Esophagus muscularis mucosa (tissue), 4 donors: ENCODE results near the gene GAGE1. TPM values are rescaled to one million over a fixed set of nuclear protein-coding genes. Genes with fewer than 3 reads are reported as not detected.

ENCODE experiments used
- DNase-seq: peaks from one replicate; pipeline ENCODE4 v3.0.0-alpha.2; 2017; ENCODE audit errors: extremely low spot score
- H3K27ac ChIP-seq, 4 donors: fragments of 200-600 bp; sonication (generic); replicated peaks in 1 of 4; 1 replicate in 3 of 4; 2 replicates in 1 of 4; pipeline ENCODE4 v1.5.1; 2016 to 2019; ENCODE audit warnings: mild to moderate bottlenecking in 1 of 4
- H3K27me3 ChIP-seq, 4 donors: fragments of 200-600 bp; sonication (generic); one replicate each; pipeline versions ENCODE4 v1.5.1 to v1.6.0; 2016 to 2019
- H3K36me3 ChIP-seq, 4 donors: fragments of 200-600 bp; sonication (generic); one replicate each; pipeline ENCODE4 v1.5.1; 2016 to 2019
- H3K4me1 ChIP-seq, 4 donors: fragments of 200-600 bp; sonication (generic); one replicate each; pipeline ENCODE4 v1.5.1; 2016 to 2019
- H3K4me3 ChIP-seq, 4 donors: fragments of 200-600 bp; sonication (generic); 1 replicate in 2 of 4; 2 replicates in 2 of 4; pipeline ENCODE4 v1.5.1; 2016 to 2019; ENCODE audit warnings: mild to moderate bottlenecking in 4 of 4, moderate library complexity in 1 of 4
- H3K9me3 ChIP-seq, 4 donors: fragments of 200-600 bp; sonication (generic); 1 replicate in 3 of 4; 2 replicates in 1 of 4; pipeline ENCODE4 v1.5.1; 2016 to 2019
- EP300 ChIP-seq: sonication (generic); formaldehyde crosslinking; IDR thresholded peaks from one replicate; pipeline ENCODE4 v1.6.1; 2017; ENCODE audit warnings: antibody characterized with exemption
- POLR2A ChIP-seq: fragments of 450-650 bp; IDR thresholded peaks from one replicate; pipeline ENCODE4 v1.6.1; 2017; ENCODE audit warnings: antibody characterized with exemption, moderate library complexity, mild to moderate bottlenecking, low read depth
- POLR2AphosphoS5 ChIP-seq, 2 donors: sonication (generic); formaldehyde crosslinking; IDR thresholded peaks; one replicate each; pipeline ENCODE4 v1.6.1; 2017; ENCODE audit warnings: antibody characterized with exemption in 2 of 2
- WGBS: methylation state at CpG from one replicate; pipeline ENCODE4 v1.1.5; 2018; 5-methylcytosine and 5-hydroxymethylcytosine counted together
- intact Hi-C: fragments of 100-400 bp; cut with DNase I; formaldehyde crosslinking; loops from one replicate; pipeline ENCODE4 v1.15.1; 2023
- total RNA-seq, 4 donors: library from RNA; depleted of rRNA; stranded (reverse); fragments of >200 nt; gene quantifications; one replicate each; pipeline versions ENCODE4 v1.1.0 to v1.2.1, GENCODE V29; 2016
- TF ChIP-seq, protein P1 (sequence below), 3 experiments: fragments of 200-600 bp in 2 of 3; fragments of 450-650 bp in 1 of 3; sonication (generic) in 2 of 3; IDR thresholded peaks; one replicate each; pipeline ENCODE4 v1.5.1; 2017 to 2019; ENCODE audit warnings: antibody characterized with exemption in 3 of 3, mild to moderate bottlenecking in 2 of 3, moderate library complexity in 1 of 3

Gene GAGE1
- total RNA-seq, 4 donors from 2014 or later = not detected

DNA sequence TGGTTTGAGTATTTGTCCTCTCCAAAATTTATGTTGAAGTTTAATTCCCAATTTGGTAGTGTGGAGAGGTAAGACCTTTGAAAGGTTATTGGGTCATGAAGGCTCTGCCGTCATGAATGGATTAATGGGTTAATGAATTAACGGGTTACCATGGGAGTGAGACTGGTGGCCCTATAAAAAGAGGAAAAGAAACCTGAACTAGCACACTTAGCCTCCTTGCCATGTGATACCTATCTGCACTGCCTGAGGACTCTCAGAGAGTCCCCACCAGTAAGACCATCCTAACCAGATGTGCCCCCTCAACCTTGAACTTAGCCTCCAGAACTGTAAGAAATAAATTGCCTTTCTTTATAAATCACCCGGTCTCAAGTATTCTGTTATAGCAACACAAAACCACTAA, 57.7 kb downstream of the GAGE1 start:
- Histone ChIP-seq H3K4me3 (no peak overlapping the region), H3K9me3 (no peaks in the 10 kb centered on the region), H3K27me3 (no peaks in the 10 kb centered on the region), H3K27ac (no peak overlapping the region), H3K36me3 (no peaks in the 10 kb centered on the region), H3K4me1 (no peaks in the 10 kb centered on the region)
- intact Hi-C loops = no loop called here
- 67% methylated on average over 3 of the region's 3 CpGs for WGBS
- DNase-seq = no peak
- TF ChIP-seq POLR2A = no peak
- TF ChIP-seq, protein P1, sequence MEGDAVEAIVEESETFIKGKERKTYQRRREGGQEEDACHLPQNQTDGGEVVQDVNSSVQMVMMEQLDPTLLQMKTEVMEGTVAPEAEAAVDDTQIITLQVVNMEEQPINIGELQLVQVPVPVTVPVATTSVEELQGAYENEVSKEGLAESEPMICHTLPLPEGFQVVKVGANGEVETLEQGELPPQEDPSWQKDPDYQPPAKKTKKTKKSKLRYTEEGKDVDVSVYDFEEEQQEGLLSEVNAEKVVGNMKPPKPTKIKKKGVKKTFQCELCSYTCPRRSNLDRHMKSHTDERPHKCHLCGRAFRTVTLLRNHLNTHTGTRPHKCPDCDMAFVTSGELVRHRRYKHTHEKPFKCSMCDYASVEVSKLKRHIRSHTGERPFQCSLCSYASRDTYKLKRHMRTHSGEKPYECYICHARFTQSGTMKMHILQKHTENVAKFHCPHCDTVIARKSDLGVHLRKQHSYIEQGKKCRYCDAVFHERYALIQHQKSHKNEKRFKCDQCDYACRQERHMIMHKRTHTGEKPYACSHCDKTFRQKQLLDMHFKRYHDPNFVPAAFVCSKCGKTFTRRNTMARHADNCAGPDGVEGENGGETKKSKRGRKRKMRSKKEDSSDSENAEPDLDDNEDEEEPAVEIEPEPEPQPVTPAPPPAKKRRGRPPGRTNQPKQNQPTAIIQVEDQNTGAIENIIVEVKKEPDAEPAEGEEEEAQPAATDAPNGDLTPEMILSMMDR (IDR thresholded peaks at IDR 0.05) = no peak
- TF ChIP-seq POLR2AphosphoS5 (IDR thresholded peaks at IDR 0.05) = no peak
- TF ChIP-seq EP300 = no peak

Other genes with a start within 250 kb of the GAGE1 start
- not detected for gene GAGE12C, start 66.8 kb upstream of the GAGE1 start, total RNA-seq
- not detected for gene GAGE12D, start 57.3 kb upstream of the GAGE1 start, total RNA-seq
- not detected for gene GAGE12E, start 47.7 kb upstream of the GAGE1 start, total RNA-seq
- gene GAGE12F, start 38.2 kb upstream of the GAGE1 start, total RNA-seq = not detected
- not detected for gene GAGE12G, start 28.6 kb upstream of the GAGE1 start, total RNA-seq
- gene GAGE12H, start 19.1 kb upstream of the GAGE1 start, total RNA-seq = not detected
- not detected for gene GAGE2A, start 9.5 kb upstream of the GAGE1 start, total RNA-seq
- gene PAGE1, start 97.0 kb downstream of the GAGE1 start, total RNA-seq = not detected
- 1 to 10 TPM in 3 of 4 donors, not detected in 1; 1.4 to 4.2 (median 2.1) TPM for gene PAGE4, start 230.3 kb downstream of the GAGE1 start, total RNA-seq